Measurements from ENCODE around the gene TIGD2.

Gene TIGD2

DNA sequence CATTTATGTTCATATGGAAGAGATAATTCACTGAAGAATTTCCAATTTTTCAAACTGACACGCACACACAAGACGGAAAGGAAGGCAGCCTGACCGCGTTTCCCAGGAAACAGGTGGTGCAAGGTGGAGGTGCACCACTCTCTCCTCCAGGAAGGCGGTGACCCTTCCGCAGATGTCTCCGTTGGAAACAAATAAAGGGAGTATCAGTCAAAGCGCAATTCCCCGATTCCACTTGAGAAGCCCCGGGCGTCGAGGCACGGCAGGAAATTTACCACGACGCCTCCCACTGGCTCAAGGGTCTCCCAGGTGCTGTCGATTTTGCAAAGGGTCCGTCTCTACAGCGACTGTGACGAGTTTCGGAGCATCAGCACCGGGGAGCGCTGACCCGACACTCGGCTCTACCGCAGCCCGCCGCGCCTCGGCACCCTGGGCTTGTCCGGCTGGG is 770 bp upstream of the TIGD2 start:
- Histone ChIP-seq H3K4me3 (peak overlapping the region; percentile 67 to 76), H3K9me3 (no peaks in the 10 kb centered on the region), H3K27me3 (no peaks in the 10 kb centered on the region), H3K4me1 (peaks cover 0 to 20% (median 9%) of the 10 kb centered on the region in 4 donors), H3K36me3 (no peaks in the 10 kb centered on the region), H3K27ac (peak overlapping the region; percentile 76 to 79)
- DNase-seq = no peak
- intact Hi-C loops (cut with DNase I; ENCODE audit: low total_unique reads) = loop anchor here (5.0 kb wide), 2 partner anchors 288 to 653 kb away; partner anchors contain the start of gene HERC5
- TF ChIP-seq, protein P1, sequence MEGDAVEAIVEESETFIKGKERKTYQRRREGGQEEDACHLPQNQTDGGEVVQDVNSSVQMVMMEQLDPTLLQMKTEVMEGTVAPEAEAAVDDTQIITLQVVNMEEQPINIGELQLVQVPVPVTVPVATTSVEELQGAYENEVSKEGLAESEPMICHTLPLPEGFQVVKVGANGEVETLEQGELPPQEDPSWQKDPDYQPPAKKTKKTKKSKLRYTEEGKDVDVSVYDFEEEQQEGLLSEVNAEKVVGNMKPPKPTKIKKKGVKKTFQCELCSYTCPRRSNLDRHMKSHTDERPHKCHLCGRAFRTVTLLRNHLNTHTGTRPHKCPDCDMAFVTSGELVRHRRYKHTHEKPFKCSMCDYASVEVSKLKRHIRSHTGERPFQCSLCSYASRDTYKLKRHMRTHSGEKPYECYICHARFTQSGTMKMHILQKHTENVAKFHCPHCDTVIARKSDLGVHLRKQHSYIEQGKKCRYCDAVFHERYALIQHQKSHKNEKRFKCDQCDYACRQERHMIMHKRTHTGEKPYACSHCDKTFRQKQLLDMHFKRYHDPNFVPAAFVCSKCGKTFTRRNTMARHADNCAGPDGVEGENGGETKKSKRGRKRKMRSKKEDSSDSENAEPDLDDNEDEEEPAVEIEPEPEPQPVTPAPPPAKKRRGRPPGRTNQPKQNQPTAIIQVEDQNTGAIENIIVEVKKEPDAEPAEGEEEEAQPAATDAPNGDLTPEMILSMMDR (IDR thresholded peaks at IDR 0.05) = no peak

DNA sequence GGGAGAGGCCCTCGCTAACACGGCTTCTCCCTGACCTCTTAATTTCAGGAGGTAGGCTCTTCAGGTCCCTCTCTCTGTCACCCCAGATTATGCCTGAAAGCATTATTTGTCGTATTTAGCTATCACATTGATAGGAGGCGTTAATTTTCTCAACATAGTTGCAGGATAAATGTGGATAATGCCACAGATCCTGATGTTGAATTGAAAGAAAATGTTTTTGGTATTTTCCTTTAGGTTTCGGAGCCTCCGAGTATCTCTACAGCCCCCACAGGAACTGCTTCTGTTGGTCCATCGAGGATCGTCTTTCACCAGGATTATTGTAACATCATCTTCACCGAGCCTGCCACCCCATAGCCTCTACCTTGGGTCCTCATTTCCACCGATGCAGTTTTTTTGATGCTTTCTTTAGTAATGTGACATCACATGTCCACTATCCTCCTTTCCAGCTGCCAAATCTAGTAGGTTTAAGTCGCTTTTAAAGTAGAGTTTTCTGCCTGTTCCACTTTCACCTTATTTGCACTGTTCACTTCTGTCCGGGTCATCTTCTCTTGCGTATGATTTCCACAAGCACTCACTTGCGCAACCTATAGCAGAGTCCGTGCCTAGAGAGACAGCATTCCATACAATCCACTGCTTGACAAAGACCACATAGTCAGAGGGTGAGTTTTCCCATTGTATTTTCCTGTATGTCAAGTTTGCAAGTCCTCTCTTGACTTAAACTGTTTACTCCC is 665 bp downstream of the TIGD2 start:
- DNase-seq = no peak
- H3K36me3 ChIP-seq = no peaks in the 10 kb centered on the region
- H3K9me3 ChIP-seq = no peaks in the 10 kb centered on the region
- TF ChIP-seq, protein P1 (IDR thresholded peaks at IDR 0.05) = no peak
- peak overlapping the region; percentile 76 to 79 for H3K27ac ChIP-seq
- intact Hi-C loops (cut with DNase I; ENCODE audit: low total_unique reads) = loop anchor here (5.0 kb wide), 2 partner anchors 290 to 655 kb away; partner anchors contain the start of gene HERC5
- H3K4me1 ChIP-seq = peaks cover 0 to 20% (median 9%) of the 10 kb centered on the region in 4 donors
- H3K4me3 ChIP-seq = peak overlapping the region; percentile 67 to 76
- H3K27me3 ChIP-seq = no peaks in the 10 kb centered on the region

DNA sequence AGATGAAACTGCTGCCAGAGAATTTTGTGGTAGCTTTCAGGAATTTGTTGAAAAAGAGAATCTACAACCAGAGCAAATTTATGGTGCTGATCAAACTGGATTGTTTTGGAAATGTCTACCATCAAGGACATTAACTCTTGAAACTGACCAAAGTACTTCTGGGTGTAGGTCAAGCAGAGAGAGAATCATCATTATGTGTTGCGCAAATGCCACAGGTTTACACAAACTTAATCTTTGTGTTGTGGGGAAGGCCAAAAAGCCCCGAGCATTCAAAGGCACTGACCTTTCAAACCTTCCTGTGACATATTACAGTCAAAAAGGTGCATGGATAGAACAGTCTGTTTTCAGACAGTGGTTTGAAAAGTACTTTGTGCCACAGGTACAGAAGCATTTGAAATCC is 2.1 kb downstream of the TIGD2 start:
- Histone ChIP-seq H3K4me1 (peaks cover 0 to 20% (median 9%) of the 10 kb centered on the region in 4 donors), H3K4me3 (no peak overlapping the region), H3K9me3 (no peaks in the 10 kb centered on the region), H3K27me3 (no peaks in the 10 kb centered on the region), H3K36me3 (no peaks in the 10 kb centered on the region), H3K27ac (no peak overlapping the region)
- TF ChIP-seq, protein P1 (IDR thresholded peaks at IDR 0.05) = no peak
- no peak for DNase-seq
- intact Hi-C loops (cut with DNase I; ENCODE audit: low total_unique reads) = loop anchor here (5.0 kb wide), 2 partner anchors 291 to 656 kb away; partner anchors contain the start of gene HERC5

DNA sequence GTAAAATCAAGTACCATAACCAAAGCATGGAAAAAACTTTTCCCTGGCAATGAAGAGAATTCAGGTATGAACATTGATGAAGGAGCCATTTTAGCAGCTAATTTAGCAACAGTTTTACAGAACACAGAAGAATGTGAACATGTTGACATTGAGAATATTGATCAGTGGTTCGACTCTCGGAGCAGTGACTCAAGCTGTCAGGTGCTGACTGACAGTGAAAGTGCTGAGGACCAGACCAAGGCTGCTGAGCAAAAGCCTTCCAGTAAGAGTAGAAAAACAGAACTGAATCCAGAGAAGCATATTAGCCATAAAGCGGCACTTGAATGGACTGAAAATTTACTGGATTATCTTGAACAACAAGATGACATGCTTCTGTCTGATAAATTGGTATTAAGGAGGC is 2.8 kb downstream of the TIGD2 start:
- TF ChIP-seq, protein P1 (IDR thresholded peaks at IDR 0.05) = no peak
- no peak overlapping the region for H3K27ac ChIP-seq
- DNase-seq = no peak
- intact Hi-C loops (cut with DNase I; ENCODE audit: low total_unique reads) = loop anchor here (5.0 kb wide), 2 partner anchors 292 to 657 kb away; partner anchors contain the start of gene HERC5
- no peaks in the 10 kb centered on the region for H3K36me3 ChIP-seq
- H3K4me3 ChIP-seq = no peak overlapping the region
- no peaks in the 10 kb centered on the region for H3K9me3 ChIP-seq
- peaks cover 0 to 20% (median 9%) of the 10 kb centered on the region in 4 donors for H3K4me1 ChIP-seq
- no peaks in the 10 kb centered on the region for H3K27me3 ChIP-seq

DNA sequence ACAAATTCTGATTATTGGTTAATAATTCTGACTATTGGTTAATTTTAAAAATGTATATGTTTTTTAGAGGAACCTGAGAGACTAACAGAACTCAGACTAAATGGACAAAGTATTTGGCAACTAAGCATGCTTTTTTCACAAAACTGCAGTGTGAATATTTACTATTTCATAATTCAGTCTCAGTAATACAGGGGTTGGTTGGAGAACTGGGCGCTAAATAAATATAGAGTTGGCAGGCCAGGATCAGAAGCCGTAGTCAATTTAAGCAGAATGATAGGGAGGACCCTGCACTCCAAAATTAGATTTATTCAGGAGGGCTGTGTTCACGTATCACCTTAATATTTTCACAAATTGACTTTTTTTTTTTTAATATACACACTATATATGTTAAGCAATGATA is 5.8 kb downstream of the TIGD2 start:
- Histone ChIP-seq H3K4me3 (no peak overlapping the region), H3K4me1 (peaks cover 0 to 7% (median 2%) of the 10 kb centered on the region in 4 donors), H3K9me3 (no peaks in the 10 kb centered on the region), H3K36me3 (no peaks in the 10 kb centered on the region), H3K27ac (no peak overlapping the region), H3K27me3 (no peaks in the 10 kb centered on the region)
- intact Hi-C loops (cut with DNase I; ENCODE audit: low total_unique reads) = no loop called here
- DNase-seq = no peak
- TF ChIP-seq, protein P1 (IDR thresholded peaks at IDR 0.05) = no peak

Data from tibial artery (tissue), 4 donors.